Activated CD4-positive, alpha-beta memory T cell treated with anti-CD3 and anti-CD28 coated beads, Interleukin-2, amount 10 ng/mL, durations not matched to agents 7 days and 5 days (primary cell): ENCODE results near the gene MTR. TPM values are rescaled to one million over a fixed set of nuclear protein-coding genes. Genes with fewer than 3 reads are reported as not detected.

Experiments used
- CTCF ChIA-PET: fragments of 350-600 bp; sonication (Branson Sonifier 250); formaldehyde crosslinking; loops from one replicate; lab custom pipeline; 2021; ENCODE audit warnings: antibody characterized with exemption, inconsistent platforms; lab: Charles Lee
- POLR2A ChIA-PET: fragments of 350-600 bp; sonication (Branson Sonifier 250); formaldehyde crosslinking; loops from one replicate; lab custom pipeline; 2021; ENCODE audit warnings: antibody characterized with exemption; lab: Charles Lee
- DNase-seq: peaks from one replicate; pipeline ENCODE4 v3.0.0-alpha.2; 2020
- H3K27ac Mint-ChIP-seq: one replicate; pipeline ENCODE4 v1.8.0; 2021; ENCODE audit warnings: mild to moderate bottlenecking, mixed read lengths
- H3K27me3 Mint-ChIP-seq: one replicate; pipeline ENCODE4 v1.8.0; 2021; ENCODE audit warnings: mixed read lengths
- H3K36me3 Mint-ChIP-seq: one replicate; pipeline ENCODE4 v1.8.0; 2021; ENCODE audit warnings: low read depth, mixed read lengths
- H3K4me1 Mint-ChIP-seq: one replicate; pipeline ENCODE4 v1.8.0; 2021; ENCODE audit warnings: mixed read lengths
- H3K4me3 Mint-ChIP-seq: one replicate; pipeline ENCODE4 v1.8.0; 2021; ENCODE audit warnings: mild to moderate bottlenecking, mixed read lengths
- H3K9me3 Mint-ChIP-seq: one replicate; pipeline ENCODE4 v1.8.0; 2021; ENCODE audit warnings: mixed read lengths
- total RNA-seq, 2 experiments: library from RNA; stranded (reverse); gene quantifications; one replicate each; pipeline ENCODE4 v1.2.3, GENCODE V29; 2021

The MTR gene
- total RNA-seq, 2 experiments from 2014 or later: 43.9 to 46.4 TPM

- ChIA-PET POLR2A (no interaction called here), CTCF (interaction anchor here (0.7 kb wide), 1 partner anchor 52 kb away, joined by 3 read pairs; no protein-coding TSS in a partner anchor)
- H3K27ac Mint-ChIP-seq: no peak overlapping the region
These were observed 65.6 kb downstream of the MTR start for GRCh38 chr1:236860674-236861073.

GRCh38 chr1:236861560-236862218 lies 66.6 kb downstream of the MTR start:
- H3K4me3 Mint-ChIP-seq: no peak overlapping the region
- H3K9me3 Mint-ChIP-seq: no peaks in the 10 kb centered on the region
- H3K27ac Mint-ChIP-seq: no peak overlapping the region
- H3K4me1 Mint-ChIP-seq: peaks cover 8% of the 10 kb centered on the region
- no peaks in the 10 kb centered on the region for H3K27me3 Mint-ChIP-seq
- ChIA-PET CTCF (interaction anchor here (1.0 to 1.9 kb wide), 2 partner anchors 11 to 102 kb away, joined by 3 to 4 read pairs; no protein-coding TSS in a partner anchor), POLR2A (no interaction called here)
- peaks cover 60% of the 10 kb centered on the region for H3K36me3 Mint-ChIP-seq
- no peak for DNase-seq

More at GRCh38 chr1:236860674-236861073, 65.6 kb downstream of the MTR start:
- no peak overlapping the region for H3K4me3 Mint-ChIP-seq
- H3K36me3 Mint-ChIP-seq: peaks cover 62% of the 10 kb centered on the region
- no peaks in the 10 kb centered on the region for H3K9me3 Mint-ChIP-seq
- no peak for DNase-seq
- peaks cover 8% of the 10 kb centered on the region for H3K4me1 Mint-ChIP-seq
- no peaks in the 10 kb centered on the region for H3K27me3 Mint-ChIP-seq

- no peak overlapping the region for H3K4me3 Mint-ChIP-seq
- ChIA-PET CTCF (interaction anchor here (1.0 to 1.9 kb wide), 2 partner anchors 11 to 103 kb away, joined by 3 to 4 read pairs; no protein-coding TSS in a partner anchor), POLR2A (interaction anchor here (0.8 kb wide), 1 partner anchor 66 kb away, joined by 3 read pairs; no protein-coding TSS in a partner anchor)
- H3K27me3 Mint-ChIP-seq: no peaks in the 10 kb centered on the region
- no peak for DNase-seq
- peaks cover 60% of the 10 kb centered on the region for H3K36me3 Mint-ChIP-seq
- H3K4me1 Mint-ChIP-seq: peaks cover 8% of the 10 kb centered on the region
- no peak overlapping the region for H3K27ac Mint-ChIP-seq
- H3K9me3 Mint-ChIP-seq: no peaks in the 10 kb centered on the region
These were observed 67.1 kb downstream of the MTR start for GRCh38 chr1:236862219-236862591.

GRCh38 chr1:236862615-236863211 lies 67.6 kb downstream of the MTR start:
- no peaks in the 10 kb centered on the region for H3K27me3 Mint-ChIP-seq
- no peak for DNase-seq
- peaks cover 59% of the 10 kb centered on the region for H3K36me3 Mint-ChIP-seq
- POLR2A ChIA-PET: interaction anchor here (0.8 kb wide), 1 partner anchor 66 kb away, joined by 3 read pairs; no protein-coding TSS in a partner anchor
- H3K4me1 Mint-ChIP-seq: peaks cover 8% of the 10 kb centered on the region
- no peak overlapping the region for H3K27ac Mint-ChIP-seq
- CTCF ChIA-PET: interaction anchor here (1.8 to 1.9 kb wide), 2 partner anchors 12 to 103 kb away, joined by 4 to 6 read pairs; no protein-coding TSS in a partner anchor
- no peaks in the 10 kb centered on the region for H3K9me3 Mint-ChIP-seq
- no peak overlapping the region for H3K4me3 Mint-ChIP-seq

- no peak for DNase-seq
- H3K27ac Mint-ChIP-seq: no peak overlapping the region
- POLR2A ChIA-PET: no interaction called here
- H3K36me3 Mint-ChIP-seq: peaks cover 46% of the 10 kb centered on the region
- no peaks in the 10 kb centered on the region for H3K9me3 Mint-ChIP-seq
- CTCF ChIA-PET: interaction anchor here (0.6 to 1.8 kb wide), 2 partner anchors 105 to 167 kb away, joined by 5 to 6 read pairs; no protein-coding TSS in a partner anchor
- peaks cover 9% of the 10 kb centered on the region for H3K4me1 Mint-ChIP-seq
- H3K4me3 Mint-ChIP-seq: no peak overlapping the region
- no peaks in the 10 kb centered on the region for H3K27me3 Mint-ChIP-seq
These were observed 69.1 kb downstream of the MTR start for GRCh38 chr1:236864211-236864610.

GRCh38 chr1:236864996-236865817 lies 70.1 kb downstream of the MTR start:
- peaks cover 6% of the 10 kb centered on the region for H3K4me1 Mint-ChIP-seq
- no peak overlapping the region for H3K27ac Mint-ChIP-seq
- H3K36me3 Mint-ChIP-seq: peaks cover 40% of the 10 kb centered on the region
- DNase-seq: no peak
- H3K4me3 Mint-ChIP-seq: no peak overlapping the region
- no peaks in the 10 kb centered on the region for H3K27me3 Mint-ChIP-seq
- no peaks in the 10 kb centered on the region for H3K9me3 Mint-ChIP-seq
- ChIA-PET CTCF (interaction anchor here (1.4 kb wide), 1 partner anchor 106 kb away, joined by 3 read pairs; no protein-coding TSS in a partner anchor), POLR2A (no interaction called here)

- no peak overlapping the region for H3K4me3 Mint-ChIP-seq
- DNase-seq: no peak
- H3K27me3 Mint-ChIP-seq: no peaks in the 10 kb centered on the region
- H3K9me3 Mint-ChIP-seq: no peaks in the 10 kb centered on the region
- POLR2A ChIA-PET: no interaction called here
- H3K36me3 Mint-ChIP-seq: peaks cover 40% of the 10 kb centered on the region
- no peak overlapping the region for H3K27ac Mint-ChIP-seq
- CTCF ChIA-PET: interaction anchor here (1.4 kb wide), 1 partner anchor 107 kb away, joined by 3 read pairs; no protein-coding TSS in a partner anchor
- H3K4me1 Mint-ChIP-seq: peaks cover 12% of the 10 kb centered on the region
These were observed 70.7 kb downstream of the MTR start for GRCh38 chr1:236865818-236866155.

- H3K27ac Mint-ChIP-seq: no peak overlapping the region
- CTCF ChIA-PET: interaction anchor here (0.8 to 2.2 kb wide), 5 partner anchors 18 to 266 kb away, joined by 3 to 18 read pairs (median 4); partner anchors contain the start of gene HEATR1
- DNase-seq: peak; percentile 53
- peaks cover 9% of the 10 kb centered on the region for H3K4me1 Mint-ChIP-seq
- H3K27me3 Mint-ChIP-seq: no peaks in the 10 kb centered on the region
- H3K36me3 Mint-ChIP-seq: peaks cover 26% of the 10 kb centered on the region
- H3K9me3 Mint-ChIP-seq: no peaks in the 10 kb centered on the region
- H3K4me3 Mint-ChIP-seq: no peak overlapping the region
- POLR2A ChIA-PET: no interaction called here
These were observed 73.8 kb downstream of the MTR start for GRCh38 chr1:236868625-236869467.

GRCh38 chr1:236869911-236870310 lies 74.8 kb downstream of the MTR start:
- ChIA-PET CTCF (interaction anchor here (1.3 to 2.2 kb wide), 2 partner anchors 102 to 111 kb away, joined by 3 to 18 read pairs; no protein-coding TSS in a partner anchor), POLR2A (no interaction called here)
- DNase-seq: no peak
- Mint-ChIP-seq H3K4me3 (no peak overlapping the region), H3K27me3 (no peaks in the 10 kb centered on the region), H3K36me3 (peaks cover 31% of the 10 kb centered on the region), H3K4me1 (peaks cover 9% of the 10 kb centered on the region), H3K27ac (no peak overlapping the region), H3K9me3 (no peaks in the 10 kb centered on the region)

GRCh38 chr1:236870721-236871120 lies 75.6 kb downstream of the MTR start:
- H3K27ac Mint-ChIP-seq: no peak overlapping the region
- peaks cover 25% of the 10 kb centered on the region for H3K36me3 Mint-ChIP-seq
- no peak overlapping the region for H3K4me3 Mint-ChIP-seq

GRCh38 chr1:236872075-236872666 lies 77.1 kb downstream of the MTR start:
- H3K27ac Mint-ChIP-seq: no peak overlapping the region

More at GRCh38 chr1:236870721-236871120, 75.6 kb downstream of the MTR start:
- H3K4me1 Mint-ChIP-seq: peaks cover 9% of the 10 kb centered on the region
- no peaks in the 10 kb centered on the region for H3K9me3 Mint-ChIP-seq
- ChIA-PET POLR2A (interaction anchor here (1.0 kb wide), 1 partner anchor 76 kb away, joined by 3 read pairs; the partner anchor contains the start of gene MTR), CTCF (interaction anchor here (1.3 to 1.5 kb wide), 2 partner anchors 103 to 117 kb away, joined by 3 to 4 read pairs; no protein-coding TSS in a partner anchor)
- H3K27me3 Mint-ChIP-seq: no peaks in the 10 kb centered on the region
- DNase-seq: no peak

More at GRCh38 chr1:236872075-236872666, 77.1 kb downstream of the MTR start:
- Mint-ChIP-seq H3K4me1 (peaks cover 9% of the 10 kb centered on the region), H3K4me3 (no peak overlapping the region), H3K9me3 (no peaks in the 10 kb centered on the region), H3K36me3 (peaks cover 25% of the 10 kb centered on the region), H3K27me3 (no peaks in the 10 kb centered on the region)
- DNase-seq: no peak
- ChIA-PET POLR2A (no interaction called here), CTCF (interaction anchor here (0.9 kb wide), 1 partner anchor 113 kb away, joined by 3 read pairs; no protein-coding TSS in a partner anchor)
